Vagina (tissue), 2 donors: ENCODE results near the gene VGF. TPM values are rescaled to one million over a fixed set of nuclear protein-coding genes. Genes with fewer than 3 reads are reported as not detected.

ENCODE experiments used
- DNase-seq, 2 donors: peaks; one replicate each; pipeline ENCODE4 v3.0.0-alpha.2; 2017; ENCODE audit errors: extremely low spot score in 2 of 2
- H3K27ac ChIP-seq: fragments of 200-600 bp; sonication (generic); one replicate; pipeline ENCODE4 v1.5.1; 2019
- H3K27me3 ChIP-seq: fragments of 200-600 bp; sonication (generic); one replicate; pipeline ENCODE4 v1.5.1; 2019
- H3K36me3 ChIP-seq, 2 donors: fragments of 200-600 bp; sonication (generic); one replicate each; pipeline ENCODE4 v1.5.1; 2017 to 2019
- H3K4me1 ChIP-seq: fragments of 200-600 bp; sonication (generic); one replicate; pipeline ENCODE4 v1.5.1; 2019
- H3K4me3 ChIP-seq, 2 donors: fragments of 200-600 bp; sonication (generic); 1 replicate in 1 of 2; 2 replicates in 1 of 2; pipeline ENCODE4 v1.5.1; 2016 to 2019
- H3K9me3 ChIP-seq: fragments of 200-600 bp; sonication (generic); one replicate; pipeline ENCODE4 v1.5.1; 2019
- POLR2A ChIP-seq, 2 donors: fragments of 450-650 bp; IDR thresholded peaks; one replicate each; pipeline ENCODE4 v1.6.1; 2017; ENCODE audit warnings: antibody characterized with exemption in 2 of 2, mild to moderate bottlenecking in 2 of 2, moderate library complexity in 2 of 2
- POLR2AphosphoS5 ChIP-seq, 2 donors: sonication (generic); formaldehyde crosslinking; IDR thresholded peaks; one replicate each; pipeline ENCODE4 v1.9.0; 2017; ENCODE audit warnings: antibody characterized with exemption in 2 of 2, mild to moderate bottlenecking in 2 of 2, low read depth in 1 of 2; ENCODE audit not compliant: insufficient read depth in 1 of 2
- intact Hi-C: fragments of 100-400 bp; cut with DNase I; formaldehyde crosslinking; loops from one replicate; pipeline ENCODE4 v1.15.1; 2023
- total RNA-seq: library from RNA; depleted of rRNA; stranded (reverse); fragments of >200 nt; gene quantifications from one replicate; pipeline ENCODE4 v1.2.3, GENCODE V29; 2016
- TF ChIP-seq, protein P1 (sequence below), 3 experiments: fragments of 450-650 bp in 2 of 3; fragments of 200-600 bp in 1 of 3; sonication (generic) in 1 of 3; IDR thresholded peaks; one replicate each; pipeline ENCODE4 v1.5.1; 2017 to 2019; ENCODE audit warnings: antibody characterized with exemption in 3 of 3, mild to moderate bottlenecking in 2 of 3, moderate library complexity in 2 of 3

Gene VGF
- total RNA-seq, 1 donor from 2014 or later = 1.2 TPM

DNA sequence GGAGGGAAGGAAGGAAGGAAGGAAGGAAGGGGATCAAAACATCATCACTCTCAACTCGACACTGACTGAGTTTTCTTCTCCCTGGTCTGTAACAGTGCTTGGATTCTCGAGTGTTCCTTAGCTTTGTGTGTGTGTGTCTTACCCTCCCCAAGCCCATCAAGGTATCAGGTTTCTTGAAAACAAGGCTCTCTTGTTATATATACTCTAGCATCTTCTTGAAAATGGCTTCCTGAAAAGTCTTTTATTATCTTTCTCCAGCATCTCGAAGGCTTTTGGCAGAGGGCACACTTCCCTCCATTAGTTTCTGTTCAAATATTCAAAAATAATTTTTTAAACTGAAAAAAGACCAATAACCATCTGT is 25.1 kb downstream of the VGF start:
- Histone ChIP-seq H3K4me3 (no peak overlapping the region), H3K9me3 (no peaks in the 10 kb centered on the region), H3K27me3 (no peaks in the 10 kb centered on the region), H3K4me1 (peaks cover 6% of the 10 kb centered on the region), H3K27ac (no peak overlapping the region), H3K36me3 (no peaks in the 10 kb centered on the region)
- intact Hi-C loops = no loop called here
- no peak for TF ChIP-seq POLR2AphosphoS5 (IDR thresholded peaks at IDR 0.05; ENCODE audit: insufficient read depth in 1 of 2, low read depth in 1 of 2)
- TF ChIP-seq, protein P1, sequence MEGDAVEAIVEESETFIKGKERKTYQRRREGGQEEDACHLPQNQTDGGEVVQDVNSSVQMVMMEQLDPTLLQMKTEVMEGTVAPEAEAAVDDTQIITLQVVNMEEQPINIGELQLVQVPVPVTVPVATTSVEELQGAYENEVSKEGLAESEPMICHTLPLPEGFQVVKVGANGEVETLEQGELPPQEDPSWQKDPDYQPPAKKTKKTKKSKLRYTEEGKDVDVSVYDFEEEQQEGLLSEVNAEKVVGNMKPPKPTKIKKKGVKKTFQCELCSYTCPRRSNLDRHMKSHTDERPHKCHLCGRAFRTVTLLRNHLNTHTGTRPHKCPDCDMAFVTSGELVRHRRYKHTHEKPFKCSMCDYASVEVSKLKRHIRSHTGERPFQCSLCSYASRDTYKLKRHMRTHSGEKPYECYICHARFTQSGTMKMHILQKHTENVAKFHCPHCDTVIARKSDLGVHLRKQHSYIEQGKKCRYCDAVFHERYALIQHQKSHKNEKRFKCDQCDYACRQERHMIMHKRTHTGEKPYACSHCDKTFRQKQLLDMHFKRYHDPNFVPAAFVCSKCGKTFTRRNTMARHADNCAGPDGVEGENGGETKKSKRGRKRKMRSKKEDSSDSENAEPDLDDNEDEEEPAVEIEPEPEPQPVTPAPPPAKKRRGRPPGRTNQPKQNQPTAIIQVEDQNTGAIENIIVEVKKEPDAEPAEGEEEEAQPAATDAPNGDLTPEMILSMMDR (IDR thresholded peaks at IDR 0.05) = no peak
- no peak for TF ChIP-seq POLR2A (IDR thresholded peaks at IDR 0.05)
- DNase-seq = no peak

DNA sequence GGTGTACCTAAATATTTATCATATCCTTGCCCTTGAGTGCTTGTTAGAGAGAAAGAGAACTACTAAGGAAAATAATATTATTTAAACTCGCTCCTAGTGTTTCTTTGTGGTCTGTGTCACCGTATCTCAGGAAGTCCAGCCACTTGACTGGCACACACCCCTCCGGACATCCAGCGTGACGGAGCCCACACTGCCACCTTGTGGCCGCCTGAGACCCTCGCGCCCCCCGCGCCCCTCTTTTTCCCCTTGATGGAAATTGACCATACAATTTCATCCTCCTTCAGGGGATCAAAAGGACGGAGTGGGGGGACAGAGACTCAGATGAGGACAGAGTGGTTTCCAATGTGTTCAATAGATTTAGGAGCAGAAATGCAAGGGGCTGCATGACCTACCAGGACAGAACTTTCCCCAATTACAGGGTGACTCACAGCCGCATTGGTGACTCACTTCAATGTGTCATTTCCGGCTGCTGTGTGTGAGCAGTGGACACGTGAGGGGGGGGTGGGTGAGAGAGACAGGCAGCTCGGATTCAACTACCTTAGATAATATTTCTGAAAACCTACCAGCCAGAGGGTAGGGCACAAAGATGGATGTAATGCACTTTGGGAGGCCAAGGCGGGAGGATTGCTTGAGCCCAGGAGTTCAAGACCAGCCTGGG is 27.0 kb downstream of the VGF start:
- TF ChIP-seq, protein P1 (IDR thresholded peaks at IDR 0.05) = peak; percentile 57 to 87 (median 70)
- no peak for TF ChIP-seq POLR2A (IDR thresholded peaks at IDR 0.05)
- TF ChIP-seq POLR2AphosphoS5 (IDR thresholded peaks at IDR 0.05; ENCODE audit: insufficient read depth in 1 of 2, low read depth in 1 of 2) = peak; percentile 64 to 76
- Histone ChIP-seq H3K27me3 (no peaks in the 10 kb centered on the region), H3K9me3 (no peaks in the 10 kb centered on the region), H3K4me3 (peak overlapping the region in 1 of 2 donors; percentile 9), H3K4me1 (peaks cover 6% of the 10 kb centered on the region), H3K36me3 (no peaks in the 10 kb centered on the region), H3K27ac (peak overlapping the region; percentile 64)
- intact Hi-C loops = loop anchor here (5.0 kb wide), 1 partner anchor 41 kb away; no protein-coding TSS in a partner anchor
- peak in 1 of 2 donors; percentile 97 for DNase-seq

DNA sequence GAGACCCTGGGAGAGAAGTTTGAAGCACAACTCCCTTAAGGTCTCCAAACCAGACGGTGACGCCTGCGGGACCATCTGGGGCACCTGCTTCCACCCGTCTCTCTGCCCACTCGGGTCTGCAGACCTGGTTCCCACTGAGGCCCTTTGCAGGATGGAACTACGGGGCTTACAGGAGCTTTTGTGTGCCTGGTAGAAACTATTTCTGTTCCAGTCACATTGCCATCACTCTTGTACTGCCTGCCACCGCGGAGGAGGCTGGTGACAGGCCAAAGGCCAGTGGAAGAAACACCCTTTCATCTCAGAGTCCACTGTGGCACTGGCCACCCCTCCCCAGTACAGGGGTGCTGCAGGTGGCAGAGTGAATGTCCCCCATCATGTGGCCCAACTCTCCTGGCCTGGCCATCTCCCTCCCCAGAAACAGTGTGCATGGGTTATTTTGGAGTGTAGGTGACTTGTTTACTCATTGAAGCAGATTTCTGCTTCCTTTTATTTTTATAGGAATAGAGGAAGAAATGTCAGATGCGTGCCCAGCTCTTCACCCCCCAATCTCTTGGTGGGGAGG is 27.6 kb downstream of the VGF start:
- TF ChIP-seq, protein P1 (IDR thresholded peaks at IDR 0.05) = no peak
- TF ChIP-seq POLR2A (IDR thresholded peaks at IDR 0.05) (no peak), POLR2AphosphoS5 (IDR thresholded peaks at IDR 0.05; ENCODE audit: insufficient read depth in 1 of 2, low read depth in 1 of 2) (no peak)
- no peaks in the 10 kb centered on the region for H3K27me3 ChIP-seq
- no peak overlapping the region for H3K4me3 ChIP-seq
- peak overlapping the region; percentile 64 for H3K27ac ChIP-seq
- H3K9me3 ChIP-seq = no peaks in the 10 kb centered on the region
- no peaks in the 10 kb centered on the region for H3K36me3 ChIP-seq
- H3K4me1 ChIP-seq = peaks cover 6% of the 10 kb centered on the region
- intact Hi-C loops = loop anchor here (5.0 kb wide), 1 partner anchor 40 kb away; no protein-coding TSS in a partner anchor
- no peak for DNase-seq

DNA sequence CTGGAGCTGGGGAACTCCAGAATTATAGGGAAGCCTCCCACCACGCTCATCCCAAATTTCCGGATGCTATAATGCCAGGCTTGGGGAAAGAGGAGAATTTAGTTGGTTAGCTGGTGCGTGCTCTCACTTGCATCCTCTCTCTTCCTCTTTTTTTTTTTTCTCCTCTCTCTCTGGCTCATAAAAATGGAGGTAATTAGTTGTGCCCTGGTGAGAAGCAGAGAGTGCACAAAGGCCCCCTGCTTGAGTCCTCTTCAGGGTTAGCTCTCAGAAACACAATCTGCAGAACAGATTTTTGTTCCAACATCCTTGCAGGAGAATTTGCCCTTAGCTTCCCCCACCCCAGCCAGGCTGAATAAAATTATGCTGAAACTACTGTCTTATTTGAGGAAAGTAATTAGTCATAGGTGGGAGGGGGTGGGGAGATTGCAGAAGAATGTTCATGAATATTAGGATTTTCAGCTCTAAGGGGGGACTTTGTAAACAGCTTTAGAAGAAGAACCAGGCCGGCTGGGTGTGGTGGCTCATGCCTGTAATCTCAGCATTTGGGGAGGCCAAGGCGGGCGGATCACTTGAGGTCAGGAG is 30.9 kb downstream of the VGF start:
- intact Hi-C loops = no loop called here
- H3K36me3 ChIP-seq = no peaks in the 10 kb centered on the region
- no peak for DNase-seq
- peaks cover 6% of the 10 kb centered on the region for H3K4me1 ChIP-seq
- H3K27me3 ChIP-seq = no peaks in the 10 kb centered on the region
- no peak overlapping the region for H3K27ac ChIP-seq
- no peak for TF ChIP-seq POLR2AphosphoS5 (IDR thresholded peaks at IDR 0.05; ENCODE audit: insufficient read depth in 1 of 2, low read depth in 1 of 2)
- TF ChIP-seq, protein P1 (IDR thresholded peaks at IDR 0.05) = no peak
- TF ChIP-seq POLR2A (IDR thresholded peaks at IDR 0.05) = no peak
- H3K4me3 ChIP-seq = no peak overlapping the region
- H3K9me3 ChIP-seq = no peaks in the 10 kb centered on the region
